ENCODE data around the gene MAP2K5.

Gene MAP2K5

DNA sequence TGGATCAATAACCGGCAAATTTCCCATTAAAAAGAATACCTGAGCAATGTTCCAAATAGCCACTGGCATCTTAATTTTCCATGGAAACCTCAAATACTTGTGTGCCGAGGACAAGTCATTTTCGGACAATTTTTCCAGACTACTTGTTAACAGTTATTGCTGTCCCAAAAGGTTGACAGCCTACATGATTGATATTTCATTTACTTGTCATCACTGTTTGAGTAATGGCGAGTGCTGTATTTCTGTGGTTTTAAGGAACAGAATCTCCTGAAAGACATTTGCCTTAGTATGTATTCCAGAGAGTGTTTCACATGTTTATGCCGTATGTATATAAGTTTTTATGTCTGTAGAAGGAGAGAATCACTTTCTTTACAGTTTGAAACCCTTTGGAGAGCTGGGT is 36.7 kb downstream of the MAP2K5 start:
- DNase-seq (ENCODE audit: extremely low spot score): no peak
- ChIA-PET CTCF (no interaction called here), POLR2A (no interaction called here)
- no peak for TF ChIP-seq CTCF (IDR thresholded peaks at IDR 0.05; ENCODE audit: control extremely low read depth, extremely low read depth, low read depth, missing control alignments)

GRCh38 chr15:67579967-67580366 is 37.5 kb downstream of the MAP2K5 start:
- POLR2A ChIA-PET: no interaction called here
- CTCF ChIA-PET: interaction anchor here (1.3 kb wide), 1 partner anchor 17 kb away, joined by 3 read pairs; no protein-coding TSS in a partner anchor
- no peak for DNase-seq (ENCODE audit: extremely low spot score)
- no peak for TF ChIP-seq CTCF (IDR thresholded peaks at IDR 0.05; ENCODE audit: control extremely low read depth, extremely low read depth, low read depth, missing control alignments)

DNA sequence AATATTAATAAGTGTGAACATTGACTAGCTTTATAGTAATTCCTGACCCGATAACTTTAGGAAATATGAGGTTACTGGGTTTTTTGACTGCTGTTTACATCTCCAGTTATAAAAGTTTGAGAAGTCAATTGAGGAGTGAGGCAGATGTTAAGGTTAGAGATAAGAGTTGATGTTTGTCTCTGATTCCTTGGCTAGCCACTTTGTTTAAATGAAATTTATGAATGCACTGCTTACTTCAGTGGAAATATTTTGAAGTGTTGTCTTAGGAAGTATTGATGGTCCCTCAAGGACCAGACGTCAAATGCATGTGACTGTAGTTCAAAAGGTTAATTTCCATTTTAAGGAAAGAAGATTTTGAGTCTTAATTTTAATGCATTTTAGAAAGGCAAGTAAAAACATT is 41.7 kb downstream of the MAP2K5 start:
- POLR2A ChIA-PET: no interaction called here
- TF ChIP-seq CTCF (IDR thresholded peaks at IDR 0.05; ENCODE audit: control extremely low read depth, extremely low read depth, low read depth, missing control alignments): no peak
- CTCF ChIA-PET: interaction anchor here (0.9 to 1.4 kb wide), 2 partner anchors 8 to 15 kb away, joined by 3 read pairs; no protein-coding TSS in a partner anchor
- DNase-seq (ENCODE audit: extremely low spot score): no peak

GRCh38 chr15:67585681-67586080 is 43.2 kb downstream of the MAP2K5 start:
- no peak for TF ChIP-seq CTCF (IDR thresholded peaks at IDR 0.05; ENCODE audit: control extremely low read depth, extremely low read depth, low read depth, missing control alignments)
- CTCF ChIA-PET: interaction anchor here (2.2 kb wide), 1 partner anchor 28 kb away, joined by 4 read pairs; no protein-coding TSS in a partner anchor
- DNase-seq (ENCODE audit: extremely low spot score): no peak

GRCh38 chr15:67587331-67587730 is 44.8 kb downstream of the MAP2K5 start:
- DNase-seq (ENCODE audit: extremely low spot score): no peak
- POLR2A ChIA-PET: interaction anchor here (0.7 kb wide), 1 partner anchor 322 kb away, joined by 3 read pairs; no protein-coding TSS in a partner anchor
- TF ChIP-seq CTCF (IDR thresholded peaks at IDR 0.05; ENCODE audit: control extremely low read depth, extremely low read depth, low read depth, missing control alignments): no peak
- CTCF ChIA-PET: interaction anchor here (0.9 to 2.2 kb wide), 6 partner anchors 9 to 104 kb away, joined by 3 to 11 read pairs (median 4); no protein-coding TSS in a partner anchor

More at GRCh38 chr15:67585681-67586080, 43.2 kb downstream of the MAP2K5 start:
- POLR2A ChIA-PET: no interaction called here

DNA sequence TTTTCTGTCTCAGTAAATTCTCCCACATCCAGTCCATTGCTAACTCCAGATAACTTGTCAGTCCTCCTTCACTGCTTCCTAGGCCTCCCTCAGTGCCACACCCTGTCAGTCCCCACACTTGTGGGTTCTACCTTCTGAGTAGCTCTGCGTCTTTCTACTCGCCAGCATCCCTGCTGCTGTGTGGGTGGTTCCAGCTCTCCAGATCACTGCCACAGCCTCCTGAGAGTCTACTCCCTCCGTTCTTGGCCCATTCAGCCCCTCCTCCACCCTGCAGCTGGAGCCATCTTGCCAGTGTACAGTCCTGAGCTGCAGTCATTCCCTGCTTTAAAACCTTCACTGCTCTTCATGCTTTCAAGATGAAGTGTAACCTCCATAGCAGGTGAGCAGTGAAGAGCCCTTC is 45.3 kb downstream of the MAP2K5 start:
- CTCF ChIA-PET: interaction anchor here (0.9 to 1.9 kb wide), 5 partner anchors 9 to 103 kb away, joined by 3 to 11 read pairs (median 5); no protein-coding TSS in a partner anchor
- DNase-seq (ENCODE audit: extremely low spot score): no peak
- POLR2A ChIA-PET: interaction anchor here (0.7 kb wide), 1 partner anchor 323 kb away, joined by 3 read pairs; no protein-coding TSS in a partner anchor
- TF ChIP-seq CTCF (IDR thresholded peaks at IDR 0.05; ENCODE audit: control extremely low read depth, extremely low read depth, low read depth, missing control alignments): no peak
